K562 (cell line): ENCODE results near the gene GPR68. TPM values are rescaled to one million over a fixed set of nuclear protein-coding genes. Genes with fewer than 3 reads are reported as not detected.
A peak's percentile ranks its signal among the peaks of the same experiment; 100 is the strongest.

ENCODE experiments used
- BMI1 ChIP-seq: fragments of 150-350 bp; IDR thresholded peaks from 2 replicates; pipeline ENCODE4 v1.6.1; 2014; ENCODE audit warnings: low read length
- CTCF ChIP-seq, 3 experiments: IDR thresholded peaks in 2 of 3; conservative IDR thresholded peaks in 1 of 3; 2 replicates each; pipeline ENCODE4 v1.5.1; 2011 to 2012; ENCODE audit warnings: low read length in 3 of 3, mild to moderate bottlenecking in 3 of 3, control low read depth in 2 of 3, improper control_type of control experiment in 1 of 3, inconsistent platforms in 1 of 3, low read depth in 1 of 3, mixed read lengths in 1 of 3, moderate library complexity in 1 of 3; ENCODE audit not compliant: insufficient read depth in 2 of 3
- DMBX1 ChIP-seq: fragments of 250-450 bp; sonication (Bioruptor Pico); IDR thresholded peaks from 2 replicates; pipeline ENCODE4 v1.8.0; 2022; ENCODE audit warnings: inconsistent platforms, mild to moderate bottlenecking, moderate library complexity, borderline replicate concordance
- E2F5 ChIP-seq: sonication (generic); formaldehyde crosslinking; IDR thresholded peaks from 2 replicates; pipeline ENCODE4 v1.8.0; 2022; ENCODE audit warnings: mild to moderate bottlenecking, missing genetic modification reagents
- FOXP1 ChIP-seq: sonication (generic); formaldehyde crosslinking; IDR thresholded peaks from 2 replicates; pipeline ENCODE4 v1.8.0; 2022; ENCODE audit warnings: mild to moderate bottlenecking, missing genetic modification reagents
- HDAC8 ChIP-seq: fragments of 450-650 bp; IDR thresholded peaks from 2 replicates; pipeline ENCODE4 v1.6.1; 2016; ENCODE audit warnings: mild to moderate bottlenecking, missing genetic modification characterization, moderate library complexity, missing compliant biosample characterization
- ID3 ChIP-seq, 2 experiments: fragments of 250-450 bp in 1 of 2; fragments of 450-650 bp in 1 of 2; sonication (Bioruptor Pico) in 1 of 2; IDR thresholded peaks; 2 replicates each; pipeline versions ENCODE4 v1.6.1 to v1.8.0; 2016 to 2021; ENCODE audit warnings: mild to moderate bottlenecking in 2 of 2, moderate library complexity in 2 of 2, missing compliant biosample characterization in 1 of 2, missing genetic modification characterization in 1 of 2
- KAT7 ChIP-seq: sonication (generic); formaldehyde crosslinking; IDR thresholded peaks from 2 replicates; pipeline ENCODE4 v1.8.0; 2022; ENCODE audit warnings: missing genetic modification reagents, mild to moderate bottlenecking, borderline replicate concordance
- KDM2B ChIP-seq: fragments of 250-450 bp; sonication (Bioruptor Pico); IDR thresholded peaks from 2 replicates; pipeline ENCODE4 v1.8.0; 2021; ENCODE audit warnings: mild to moderate bottlenecking, moderate library complexity
- MCM5 ChIP-seq: fragments of 450-650 bp; IDR thresholded peaks from 2 replicates; pipeline ENCODE4 v1.6.1; 2016; ENCODE audit warnings: low read depth
- NEUROD1 ChIP-seq: fragments of 150-350 bp; IDR thresholded peaks from 2 replicates; pipeline ENCODE4 v1.6.1; 2014; ENCODE audit warnings: borderline replicate concordance, low read length, low read depth; ENCODE audit not compliant: partially characterized antibody
- PHB ChIP-seq: fragments of 250-450 bp; sonication (Bioruptor Pico); IDR thresholded peaks from 2 replicates; pipeline ENCODE4 v1.5.0; 2021
- RERE ChIP-seq: sonication (generic); formaldehyde crosslinking; IDR thresholded peaks from 2 replicates; pipeline ENCODE4 v1.8.0; 2023; ENCODE audit warnings: missing genetic modification reagents, mild to moderate bottlenecking, borderline replicate concordance
- TCF7L2 ChIP-seq: fragments of 150-350 bp; IDR thresholded peaks from 2 replicates; pipeline ENCODE4 v1.6.1; 2016; ENCODE audit warnings: low read depth, mild to moderate bottlenecking, low read length, moderate library complexity
- THAP7 ChIP-seq: fragments of 250-450 bp; sonication (Bioruptor Pico); IDR thresholded peaks from 2 replicates; pipeline ENCODE4 v1.5.0; 2021
- ZBTB7A ChIP-seq: IDR thresholded peaks from 2 replicates; pipeline ENCODE4 v1.6.1; 2011; ENCODE audit warnings: low read depth, mild to moderate bottlenecking, low read length, moderate library complexity, borderline replicate concordance; ENCODE audit not compliant: control insufficient read depth
- ZKSCAN3 ChIP-seq: fragments of 250-450 bp; sonication (Bioruptor Pico); IDR thresholded peaks from 2 replicates; pipeline ENCODE4 v1.4.0; 2020
- polyA plus RNA-seq, 8 experiments: library from polyadenylated mRNA; depleted of rRNA in 4 of 8; stranded (reverse) in 5 of 8; unstranded in 3 of 8; fragments of >200 nt; fragmentation: Nextera tagmentation in 2 of 8; fragmentation: Illumina TruSeq in 1 of 8; extraction: Ambion mirVana in 2 of 8; extraction: Trizol in 1 of 8; gene quantifications; 2 replicates each; pipeline versions ENCODE4 v1.2.1 to v1.2.3, GENCODE V29; 2011 to 2014; ENCODE audit warnings: inconsistent platforms in 1 of 8, missing spikeins in 1 of 8
- total RNA-seq, 7 experiments: library from RNA; depleted of rRNA in 6 of 7; stranded (reverse); fragments of >200 nt in 6 of 7; fragmentation: Illumina TruSeq in 2 of 7; extraction: Trizol in 2 of 7; gene quantifications; 2 replicates each; pipeline versions ENCODE4 v1.2.1 to v1.2.3, GENCODE V29; 2011 to 2021; ENCODE audit warnings: low replicate concordance in 1 of 7

Gene GPR68
- total and polyA plus RNA-seq, 9 of the 15 experiments (the other 6 are each of a cell fraction or from before 2014, with no cell fraction given), result 0.41 to 9.4 (median 3.7) TPM

- no peak for TF ChIP-seq CTCF (IDR thresholded peaks at IDR 0.05 in 2 of 3, conservative IDR thresholded peaks at IDR 0.05 in 1 of 3; ENCODE audit: insufficient read depth in 2 of 3, low read depth in 1 of 3, low read length in 3 of 3)
- TF ChIP-seq ZKSCAN3 (CRISPR knock-in tag), result no peak
- TF ChIP-seq THAP7 (CRISPR knock-in tag), result no peak
- TF ChIP-seq FOXP1 (CRISPR knock-in tag), result no peak
- no peak for TF ChIP-seq MCM5
- no peak for TF ChIP-seq RERE
- no peak for TF ChIP-seq BMI1
- TF ChIP-seq KDM2B (CRISPR knock-in tag), result no peak
- no peak; the same call in 1 of the 2 replicates for TF ChIP-seq ZBTB7A
- TF ChIP-seq DMBX1 (CRISPR knock-in tag), result peak; percentile 50; the same call in 1 of the 2 replicates
- no peak for TF ChIP-seq TCF7L2
- TF ChIP-seq HDAC8 (tag), result no peak
- TF ChIP-seq NEUROD1, result peak; percentile 57
- TF ChIP-seq PHB (CRISPR knock-in tag), result no peak
- no peak for TF ChIP-seq KAT7 (CRISPR knock-in tag)
- TF ChIP-seq E2F5 (CRISPR knock-in tag), result no peak
- no peak for TF ChIP-seq ID3 (CRISPR knock-in tag; IDR thresholded peaks at IDR 0.05)
- peak; percentile 59; the same call in 1 of the 2 replicates for TF ChIP-seq ID3 (tag; IDR thresholded peaks at IDR 0.05)
Measured at GRCh38 chr14:91202234-91202974, 42.1 kb downstream of the GPR68 start (continued).
